OCI-LY7 (cell line): ENCODE results near the gene METTL22. TPM values are rescaled to one million over a fixed set of nuclear protein-coding genes. Genes with fewer than 3 reads are reported as not detected.

Experiments
- BruUV-seq: library from RNA; stranded (reverse); fragments of 400-500 nt; replicated peaks from 2 replicates; lab custom pipeline; 2021; lab: Mats Ljungman, UMichigan
- CTCF ChIA-PET: fragments of 300-600 bp; sonication (Branson Sonifier 250); formaldehyde crosslinking; loops from one replicate; lab custom pipeline; 2022; ENCODE audit warnings: antibody characterized with exemption; ENCODE audit not compliant: unreplicated experiment; lab: Charles Lee
- POLR2A ChIA-PET: fragments of 300-600 bp; sonication (Branson Sonifier 250); formaldehyde crosslinking; loops from one replicate; lab custom pipeline; 2022; ENCODE audit warnings: antibody characterized with exemption; lab: Charles Lee
- DNase-seq: peaks from one replicate; pipeline ENCODE4 v3.0.0-alpha.2; 2015; ENCODE audit warnings: low spot score
- H2AFZ ChIP-seq: fragments of 200-600 bp; sonication (generic), shearing (Covaris generic); 2 replicates; pipeline ENCODE4 v1.6.1; 2014; ENCODE audit warnings: mild to moderate bottlenecking, antibody characterized with exemption, low read length, moderate library complexity
- H3K27ac ChIP-seq: fragments of 200-600 bp; sonication (generic); 2 replicates; pipeline ENCODE4 v1.5.1; 2014; ENCODE audit warnings: mixed run types, low read depth, mild to moderate bottlenecking, moderate library complexity, low read length, inconsistent platforms; ENCODE audit not compliant: poor library complexity, severe bottlenecking
- H3K36me3 ChIP-seq: fragments of 200-600 bp; sonication (generic); 2 replicates; pipeline ENCODE4 v1.6.1; 2014; ENCODE audit warnings: mild to moderate bottlenecking, antibody characterized with exemption, low read length, moderate library complexity, mixed read lengths; ENCODE audit not compliant: insufficient read depth
- H3K4me1 ChIP-seq: fragments of 200-600 bp; sonication (generic); 2 replicates; pipeline ENCODE4 v1.5.1; 2014; ENCODE audit warnings: mild to moderate bottlenecking, low read length; ENCODE audit not compliant: insufficient read depth, poor library complexity, severe bottlenecking
- H3K4me2 ChIP-seq: fragments of 200-600 bp; sonication (generic); 2 replicates; pipeline ENCODE4 v1.6.1; 2014; ENCODE audit warnings: mild to moderate bottlenecking, low read length
- H3K4me3 ChIP-seq: fragments of 200-600 bp; sonication (generic); 2 replicates; pipeline ENCODE4 v1.5.1; 2014; ENCODE audit warnings: mild to moderate bottlenecking, low read depth, low read length; ENCODE audit not compliant: poor library complexity, severe bottlenecking
- H3K79me2 ChIP-seq: fragments of 200-600 bp; sonication (generic); 2 replicates; pipeline ENCODE4 v1.6.1; 2016; ENCODE audit warnings: low read depth, mild to moderate bottlenecking, low read length, moderate library complexity, mixed read lengths; ENCODE audit not compliant: insufficient read depth
- H3K9me2 ChIP-seq: fragments of 200-600 bp; sonication (generic); 2 replicates; pipeline ENCODE4 v1.6.1; 2016; ENCODE audit warnings: mild to moderate bottlenecking, low read length, mixed read lengths; ENCODE audit not compliant: insufficient read depth
- H3K9me3 ChIP-seq: fragments of 200-600 bp; sonication (generic); 2 replicates; pipeline ENCODE4 v1.6.1; 2014; ENCODE audit warnings: mild to moderate bottlenecking, mixed run types, low read length, mixed read lengths
- H4K20me1 ChIP-seq: fragments of 200-600 bp; sonication (generic); 2 replicates; pipeline ENCODE4 v1.6.1; 2014; ENCODE audit warnings: mild to moderate bottlenecking, antibody characterized with exemption, low read length, moderate library complexity, mixed read lengths; ENCODE audit not compliant: insufficient read depth
- CTCF ChIP-seq: fragments of 200-600 bp; sonication (generic); conservative IDR thresholded peaks from 2 replicates; pipeline ENCODE4 v1.5.1; 2014; ENCODE audit warnings: mild to moderate bottlenecking, antibody characterized with exemption, low read length, moderate library complexity, mixed read lengths
- EZH2phosphoT487 ChIP-seq: fragments of 200-600 bp; sonication (generic); IDR thresholded peaks from 2 replicates; pipeline ENCODE4 v1.6.1; 2018; ENCODE audit warnings: low read depth, borderline replicate concordance, mild to moderate bottlenecking, mixed run types, antibody characterized with exemption, low read length, moderate library complexity, mixed read lengths
- intact Hi-C: fragments of 100-400 bp; cut with micrococcal nuclease; formaldehyde crosslinking; loops from one replicate; pipeline ENCODE4 v1.10.0; 2022; ENCODE audit not compliant: unreplicated experiment
- total RNA-seq, 2 experiments: library from RNA; depleted of rRNA in 1 of 2; stranded (reverse); fragments of >200 nt in 1 of 2; shearing (Covaris generic) in 1 of 2; gene quantifications; 2 replicates each; pipeline ENCODE4 v1.2.3, GENCODE V29; 2014 to 2022

METTL22 gene
- total RNA-seq, 2 experiments from 2014 or later, result 22.4 to 55.0 TPM

GRCh38 chr16:8626946-8627345 lies 5.4 kb downstream of the METTL22 start:
- no peaks in the 10 kb centered on the region for H4K20me1 ChIP-seq
- intact Hi-C loops, result no loop called here
- BruUV-seq, result no TSS peak
- ChIA-PET CTCF (no interaction called here), POLR2A (interaction anchor here (0.7 kb wide), 1 partner anchor 171 kb away, joined by 3 read pairs; the partner anchor contains the start of genes PMM2 and TMEM186)
- peaks cover 9% of the 10 kb centered on the region for H3K4me1 ChIP-seq
- H3K4me2 ChIP-seq, result no peak overlapping the region
- H3K9me2 ChIP-seq, result no peaks in the 10 kb centered on the region
- H3K79me2 ChIP-seq, result peaks cover 19% of the 10 kb centered on the region; the same call in 1 of the 2 replicates
- H3K36me3 ChIP-seq, result peaks cover 69% of the 10 kb centered on the region
- H3K27ac ChIP-seq, result no peak overlapping the region
- no peak overlapping the region for H2AFZ ChIP-seq
- TF ChIP-seq CTCF, result no peak
- TF ChIP-seq EZH2phosphoT487, result no peak
- no peak overlapping the region for H3K4me3 ChIP-seq
- DNase-seq, result no peak
- H3K9me3 ChIP-seq, result no peaks in the 10 kb centered on the region

GRCh38 chr16:8627456-8627855 lies 6.0 kb downstream of the METTL22 start:
- DNase-seq, result no peak
- CTCF ChIA-PET, result no interaction called here
- Histone ChIP-seq H3K9me2 (no peaks in the 10 kb centered on the region), H2AFZ (no peak overlapping the region), H4K20me1 (no peaks in the 10 kb centered on the region), H3K4me1 (peaks cover 8% of the 10 kb centered on the region), H3K9me3 (no peaks in the 10 kb centered on the region), H3K79me2 (peaks cover 14% of the 10 kb centered on the region; the same call in 1 of the 2 replicates), H3K36me3 (peaks cover 74% of the 10 kb centered on the region), H3K27ac (no peak overlapping the region), H3K4me2 (no peak overlapping the region), H3K4me3 (no peak overlapping the region)
- no TSS peak for BruUV-seq
- POLR2A ChIA-PET, result no interaction called here
- TF ChIP-seq EZH2phosphoT487 (no peak), CTCF (no peak)
- intact Hi-C loops, result no loop called here

- intact Hi-C loops, result no loop called here
- H3K9me3 ChIP-seq, result no peaks in the 10 kb centered on the region
- CTCF ChIA-PET, result no interaction called here
- peaks cover 84% of the 10 kb centered on the region for H3K36me3 ChIP-seq
- H3K4me3 ChIP-seq, result no peak overlapping the region
- no peak overlapping the region for H2AFZ ChIP-seq
- no peaks in the 10 kb centered on the region for H4K20me1 ChIP-seq
- H3K4me1 ChIP-seq, result no peaks in the 10 kb centered on the region
- H3K27ac ChIP-seq, result no peak overlapping the region
- no TSS peak for BruUV-seq
- TF ChIP-seq EZH2phosphoT487 (no peak), CTCF (no peak)
- no peaks in the 10 kb centered on the region for H3K79me2 ChIP-seq
- no peak for DNase-seq
- no peaks in the 10 kb centered on the region for H3K9me2 ChIP-seq
- H3K4me2 ChIP-seq, result no peak overlapping the region
- POLR2A ChIA-PET, result no interaction called here
Observed at GRCh38 chr16:8628981-8629725, 7.7 kb downstream of the METTL22 start.
